HG03135 (cell line): ENCODE measurements around the gene ABCC1.

Experiments
- ATAC-seq: cut with Tn5 transposase; IDR thresholded peaks from one replicate; pipeline ENCODE4 v1.9.1; 2021; ENCODE audit warnings: mild to moderate bottlenecking, moderate library complexity; ENCODE audit not compliant: unreplicated experiment

ABCC1 gene

DNA sequence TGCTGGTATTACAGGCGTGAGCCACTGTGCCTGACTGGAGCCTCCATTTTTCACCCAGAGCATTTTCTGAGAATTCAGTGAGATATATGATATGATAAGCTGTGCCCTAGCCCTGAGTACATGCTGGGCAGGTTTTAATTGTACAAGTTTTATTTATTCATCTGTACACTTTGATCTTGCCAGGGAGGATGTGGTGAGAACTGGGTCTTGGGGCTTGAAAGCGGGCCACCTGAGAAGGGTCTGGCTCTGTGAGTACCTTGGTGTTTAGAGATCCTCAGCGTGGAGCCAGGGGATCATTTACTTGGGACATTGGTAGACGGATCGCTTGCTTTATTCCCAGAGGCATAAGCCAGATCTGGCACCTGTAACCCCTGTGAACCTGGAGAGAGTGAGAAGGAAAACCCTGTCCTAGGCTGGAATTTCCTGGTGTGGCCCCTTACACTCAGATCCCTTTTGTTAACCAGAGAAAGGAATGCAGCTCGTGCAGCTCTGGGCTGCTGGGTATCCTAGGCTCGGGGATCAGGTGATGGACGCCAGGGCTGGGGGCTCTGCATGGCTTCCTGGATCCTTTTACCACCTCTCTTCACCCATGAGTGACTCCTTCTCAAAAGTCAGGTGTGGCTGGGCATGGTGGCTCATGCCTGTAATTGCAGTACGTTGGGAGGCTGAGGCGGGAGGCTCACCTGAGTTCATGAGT is 91.9 kb downstream of the ABCC1 start:
- no peak for ATAC-seq

DNA sequence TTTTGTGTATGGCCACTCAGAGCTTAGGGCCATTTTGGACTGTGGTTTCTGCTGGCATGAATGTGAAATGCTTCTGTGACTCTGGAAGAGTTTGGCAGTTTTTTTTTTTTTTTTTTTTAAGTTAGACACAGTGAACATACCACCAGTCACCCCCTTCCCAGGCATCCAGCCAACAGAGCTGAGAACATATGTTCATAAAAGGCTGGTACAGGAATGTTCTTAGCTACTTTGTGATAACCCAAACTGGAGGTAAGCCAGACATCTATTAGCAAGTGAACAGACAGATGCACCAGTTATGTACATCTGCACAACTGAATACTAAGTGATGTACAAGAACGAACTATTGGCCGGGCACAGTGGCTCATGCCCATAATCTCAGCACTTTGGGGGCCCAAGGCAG is 92.7 kb downstream of the ABCC1 start:
- no peak for ATAC-seq

DNA sequence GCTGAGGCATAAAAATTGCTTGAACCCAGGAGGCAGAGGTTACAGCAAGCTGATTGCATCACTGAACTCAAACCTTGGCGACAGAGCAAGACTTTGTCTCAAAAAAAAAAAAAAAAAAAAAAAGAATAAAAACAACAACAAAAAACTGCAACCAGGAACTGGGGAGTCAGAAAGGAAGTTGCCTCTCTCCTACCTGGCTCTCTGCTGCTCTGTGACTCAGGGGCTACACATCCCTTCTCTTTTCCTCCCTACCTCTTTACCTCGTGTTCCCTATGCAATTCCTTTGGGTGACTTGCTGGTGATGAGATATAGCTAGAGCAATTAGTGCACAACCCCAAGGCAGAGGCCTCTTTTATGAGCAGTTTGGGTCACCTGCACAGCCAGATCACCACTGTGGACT is 95.9 kb downstream of the ABCC1 start:
- ATAC-seq: no peak

DNA sequence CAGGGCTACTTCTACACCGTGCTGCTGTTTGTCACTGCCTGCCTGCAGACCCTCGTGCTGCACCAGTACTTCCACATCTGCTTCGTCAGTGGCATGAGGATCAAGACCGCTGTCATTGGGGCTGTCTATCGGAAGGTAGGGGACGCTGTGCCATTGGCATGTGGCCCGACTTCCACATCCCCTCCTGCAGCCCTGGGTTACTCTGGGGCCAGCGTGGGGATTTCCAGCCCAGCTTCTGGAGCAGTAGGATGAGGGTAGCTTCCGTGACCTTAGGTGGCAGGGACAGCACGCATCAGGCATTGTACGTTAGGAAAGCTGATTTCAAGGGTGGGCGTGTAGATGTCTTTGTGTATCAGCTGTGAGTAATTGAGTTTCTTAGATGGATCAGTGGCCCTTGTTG is 96.5 kb downstream of the ABCC1 start:
- no peak for ATAC-seq

DNA sequence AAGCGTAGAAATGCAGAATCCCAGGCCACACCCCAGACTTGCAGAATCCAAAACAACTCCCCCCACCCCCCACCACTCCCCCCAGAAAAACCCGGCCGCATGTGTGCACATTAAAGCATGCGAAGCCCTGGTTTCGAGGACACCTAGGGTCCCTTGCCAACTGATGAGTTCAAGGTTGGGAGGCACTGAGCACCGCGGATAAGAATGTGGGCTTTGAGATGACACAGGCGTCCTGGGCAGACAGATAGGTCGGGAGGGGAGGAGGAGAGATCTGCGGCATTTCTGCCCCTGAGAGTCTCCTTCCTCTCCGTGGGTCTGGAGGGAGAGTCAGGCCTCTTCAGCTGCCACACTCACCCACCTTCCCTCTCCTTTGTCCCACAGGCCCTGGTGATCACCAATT is 98.3 kb downstream of the ABCC1 start:
- no peak for ATAC-seq

DNA sequence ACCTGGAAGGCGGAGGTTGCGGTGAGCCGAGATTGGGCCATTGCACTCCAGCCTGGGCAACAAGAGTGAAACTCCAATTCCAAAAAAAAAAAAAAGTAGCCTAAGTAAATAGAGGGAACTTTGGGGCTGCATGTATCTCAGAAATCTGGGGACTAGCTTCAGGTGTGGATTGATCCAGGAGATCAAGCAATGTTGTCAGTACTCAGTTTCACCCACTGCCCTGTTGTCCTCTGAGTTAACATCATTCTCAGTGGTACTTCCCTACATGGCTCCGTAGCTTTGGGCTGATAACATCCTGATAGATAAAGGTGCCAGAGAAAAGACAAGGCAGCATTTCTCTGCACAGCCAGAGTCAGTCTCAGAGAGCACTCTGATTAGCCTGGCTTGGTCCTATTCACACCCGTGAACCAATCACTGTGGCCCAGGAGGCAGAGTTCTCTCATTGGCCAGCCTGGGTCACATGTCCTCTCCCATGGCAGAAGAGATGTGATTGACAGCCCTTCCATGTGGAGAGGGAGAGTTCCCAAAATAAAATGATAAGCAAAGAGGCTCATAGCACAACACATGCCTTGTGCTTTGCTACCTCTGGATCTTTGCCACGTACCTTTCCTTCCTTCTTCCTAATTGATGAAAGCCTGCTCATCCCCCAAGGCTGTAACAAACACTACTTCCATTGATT is 99.6 kb downstream of the ABCC1 start:
- ATAC-seq: no peak

DNA sequence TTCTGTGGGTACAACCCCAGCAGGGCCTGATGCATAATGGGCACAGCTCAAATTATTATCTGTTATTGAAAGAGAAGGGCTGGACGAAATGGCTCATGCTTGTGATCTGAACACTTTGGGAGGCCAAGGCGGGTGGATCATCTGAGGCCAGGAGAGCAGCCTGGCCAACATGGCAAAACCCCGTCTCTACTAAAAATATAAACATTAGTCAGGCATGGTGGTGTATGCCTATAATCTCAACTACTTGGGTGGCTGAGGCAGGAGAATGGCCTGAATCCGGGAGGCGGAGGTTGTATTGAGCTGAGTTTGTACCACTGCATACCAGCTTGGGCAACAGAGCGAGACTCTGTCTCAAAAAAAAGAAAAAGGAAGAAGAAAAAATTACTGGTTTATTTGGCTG is 100.7 kb downstream of the ABCC1 start:
- ATAC-seq: no peak

DNA sequence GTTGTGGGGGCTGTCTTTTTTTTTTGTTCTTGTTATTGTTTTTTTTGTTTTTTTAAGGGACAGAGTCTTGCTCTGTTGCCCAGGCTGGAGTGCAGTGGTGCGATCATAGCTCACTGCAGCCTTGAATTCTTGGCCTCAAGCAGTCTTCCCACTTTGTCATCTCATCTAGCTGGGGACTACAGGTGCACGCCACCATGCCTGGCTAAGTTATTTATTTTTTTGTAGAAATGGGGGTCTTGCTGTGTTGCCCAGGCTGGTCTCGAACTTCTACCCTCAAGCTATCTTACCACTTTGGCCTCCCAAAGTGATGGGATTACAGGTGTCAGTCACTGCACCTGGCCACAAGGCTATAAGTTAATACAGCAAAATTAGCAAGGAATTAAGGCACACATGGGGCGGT is 101.7 kb downstream of the ABCC1 start:
- no peak for ATAC-seq

DNA sequence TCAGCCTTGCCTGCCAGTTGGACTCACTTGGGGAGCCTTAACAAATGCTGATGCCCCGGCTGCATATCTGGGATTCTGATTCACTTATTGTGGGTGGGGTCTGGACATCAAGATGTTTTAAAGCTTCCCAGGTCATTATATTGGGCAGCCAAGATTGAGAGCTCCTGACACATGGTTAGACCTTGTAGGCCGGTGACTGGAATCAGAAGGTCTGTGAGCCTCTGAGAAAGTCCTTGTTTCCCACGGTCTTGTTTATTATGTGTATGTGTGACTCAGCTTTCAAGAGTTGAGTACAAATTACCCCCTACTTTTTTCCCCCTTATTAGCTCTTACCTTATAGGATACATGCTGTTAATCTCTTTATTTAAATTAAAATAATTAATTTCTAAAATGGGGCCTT is 103.5 kb downstream of the ABCC1 start:
- no peak for ATAC-seq

DNA sequence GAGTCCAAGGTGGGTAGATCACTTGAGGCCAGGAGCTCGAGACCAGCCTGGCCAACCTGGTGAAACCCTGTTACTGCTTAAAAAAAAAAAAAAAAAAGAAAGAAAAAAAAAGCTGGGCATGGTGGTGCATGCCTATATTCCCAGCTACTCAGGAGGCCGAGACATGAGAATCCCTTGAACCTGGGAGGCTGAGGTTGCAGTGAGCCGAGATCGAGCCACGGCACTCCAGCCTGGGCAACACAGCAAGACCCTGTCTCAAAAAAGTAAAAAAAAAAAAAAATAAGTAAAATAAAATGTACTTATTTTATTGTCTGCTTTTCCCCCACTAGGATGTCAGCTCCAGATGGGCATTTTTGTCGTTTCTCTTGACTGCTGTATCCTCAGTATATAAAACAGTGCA is 107.7 kb downstream of the ABCC1 start:
- ATAC-seq: no peak

DNA sequence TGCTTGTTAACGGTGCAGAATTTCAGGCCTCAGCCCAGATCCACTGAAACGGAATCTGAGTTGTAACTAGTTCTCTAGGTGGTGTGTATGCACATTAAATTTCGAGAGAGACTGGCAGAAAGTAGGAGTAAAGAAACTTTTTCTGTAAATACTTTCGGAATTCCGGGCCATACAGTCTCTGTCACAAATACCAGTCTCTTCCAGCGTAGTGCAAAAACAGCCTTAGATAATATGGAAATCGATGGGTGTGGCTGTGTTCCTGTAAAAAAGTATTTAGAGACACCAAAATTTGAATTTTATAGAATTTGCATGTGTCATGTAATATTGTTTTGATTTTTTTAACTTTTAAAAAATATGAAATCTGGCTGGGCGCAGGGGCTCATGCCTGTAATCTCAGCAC is 109.7 kb downstream of the ABCC1 start:
- ATAC-seq: no peak

DNA sequence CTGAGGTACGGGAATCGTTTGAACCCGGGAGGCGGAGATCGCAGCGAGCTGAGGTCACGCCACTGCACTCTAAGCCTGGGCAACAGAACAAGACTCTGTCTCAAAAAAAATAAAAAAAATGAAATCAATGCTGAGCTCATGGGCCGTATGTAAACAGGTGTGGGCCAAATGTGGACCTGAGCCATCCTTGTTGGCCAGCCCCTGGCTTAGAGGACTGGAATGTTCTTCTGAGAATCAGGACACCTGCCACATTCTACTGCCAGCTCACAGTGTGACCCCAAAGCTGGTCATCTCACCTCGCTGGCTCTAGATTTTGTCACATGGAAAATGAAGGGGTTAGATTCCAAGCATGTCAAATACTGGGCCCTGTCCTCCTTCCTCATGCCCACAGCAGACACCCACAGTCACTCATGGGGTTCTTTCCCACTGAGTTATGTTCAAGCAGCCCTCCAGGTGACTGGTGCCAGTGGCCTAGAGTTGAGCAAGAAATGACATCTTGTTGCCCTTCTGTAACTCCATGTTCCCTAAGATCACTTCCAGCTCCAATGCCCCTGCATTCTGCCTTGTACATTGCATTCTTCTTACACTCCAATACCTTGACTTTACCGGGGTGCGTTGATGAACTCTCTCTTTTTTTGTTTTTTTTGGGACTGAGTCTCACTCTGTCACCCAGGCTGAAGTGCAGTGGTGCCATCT is 110.6 kb downstream of the ABCC1 start:
- no peak for ATAC-seq

DNA sequence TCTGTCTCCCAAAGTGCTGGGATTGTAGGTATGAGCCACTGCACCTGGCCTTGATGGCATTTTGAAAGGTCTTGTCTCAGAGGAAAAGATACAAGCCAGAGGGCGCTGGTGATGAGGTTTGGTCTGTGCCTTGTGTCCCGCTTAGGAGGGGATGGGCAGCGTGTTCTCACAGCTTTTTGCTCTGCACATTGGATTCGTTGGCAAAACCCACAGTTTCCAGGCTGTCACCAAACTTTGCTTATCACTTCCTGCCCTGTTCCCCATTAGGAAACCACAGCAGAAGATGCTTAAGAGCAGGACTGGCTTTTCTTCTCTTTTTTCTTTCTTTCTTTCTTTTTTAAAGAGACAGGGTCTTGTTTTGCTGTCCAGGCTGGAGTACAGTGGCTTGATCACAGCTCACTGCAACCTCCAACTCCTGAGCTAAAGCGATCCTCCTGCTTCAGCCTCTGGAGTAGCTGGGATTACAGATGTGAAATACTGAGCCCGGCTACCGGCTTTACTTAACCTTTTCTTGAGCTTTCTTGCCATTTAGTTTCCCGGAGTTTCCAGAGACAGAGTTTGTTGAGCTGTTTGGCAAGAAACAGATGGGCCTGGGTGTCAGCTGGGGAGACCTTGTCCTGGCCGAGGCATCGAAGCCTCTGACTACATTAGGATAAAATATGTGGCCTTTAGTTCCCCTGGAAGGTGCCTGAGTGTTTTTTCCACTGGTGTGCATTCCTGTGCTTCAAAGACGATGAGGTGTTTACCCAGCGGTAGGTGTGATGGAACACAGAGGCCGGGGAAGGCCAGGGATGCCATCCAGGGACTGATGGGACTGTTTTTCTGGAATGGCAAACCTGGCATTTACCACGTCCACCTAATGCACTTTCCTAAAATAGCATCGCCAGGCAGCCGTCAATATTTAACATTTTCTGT is 112.9 kb downstream of the ABCC1 start:
- ATAC-seq: no peak

DNA sequence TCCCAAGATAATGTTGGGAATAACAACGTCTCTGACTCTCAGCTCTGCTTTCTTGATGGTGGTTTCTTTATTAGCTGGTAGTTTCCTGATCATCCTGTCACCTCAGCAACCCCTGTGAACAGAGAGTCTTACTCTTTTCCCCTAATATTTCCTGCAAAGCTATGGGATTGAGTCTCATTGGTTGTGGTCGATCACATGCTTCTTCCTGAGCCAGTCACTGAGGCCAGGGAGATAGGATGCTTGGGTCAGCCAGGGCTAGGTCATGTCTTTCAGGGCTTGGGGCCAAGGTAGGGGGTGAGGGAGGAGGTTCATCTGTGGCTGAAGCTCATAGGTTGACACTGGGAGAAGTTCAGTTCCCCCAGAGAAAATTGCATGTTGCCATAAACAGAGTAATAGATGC is 114.3 kb downstream of the ABCC1 start:
- no peak for ATAC-seq

DNA sequence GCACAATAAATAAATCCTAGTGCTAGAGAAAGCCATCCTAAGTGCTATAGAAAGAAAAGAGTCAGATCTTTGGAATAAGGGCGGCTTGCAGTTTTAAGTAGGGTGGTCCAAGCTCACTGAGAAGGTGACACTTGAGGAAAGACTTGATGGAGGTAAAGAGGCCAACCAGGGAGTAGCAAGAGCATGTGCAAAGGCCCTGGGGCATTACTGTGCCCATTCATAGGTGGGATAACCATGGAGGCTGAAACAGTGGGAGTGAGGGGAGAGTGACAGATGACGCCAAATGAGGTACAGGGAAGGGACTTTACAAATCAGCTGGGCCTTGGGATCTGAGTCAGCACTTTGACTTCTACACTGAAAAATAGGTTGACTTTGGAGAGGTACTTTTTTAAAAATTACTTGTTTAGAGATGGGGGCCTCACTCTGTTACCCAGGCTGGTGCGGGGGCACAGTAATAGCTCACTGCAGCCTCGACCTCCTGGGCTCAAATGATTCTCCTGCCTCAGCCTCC is 115.5 kb downstream of the ABCC1 start:
- ATAC-seq: no peak

DNA sequence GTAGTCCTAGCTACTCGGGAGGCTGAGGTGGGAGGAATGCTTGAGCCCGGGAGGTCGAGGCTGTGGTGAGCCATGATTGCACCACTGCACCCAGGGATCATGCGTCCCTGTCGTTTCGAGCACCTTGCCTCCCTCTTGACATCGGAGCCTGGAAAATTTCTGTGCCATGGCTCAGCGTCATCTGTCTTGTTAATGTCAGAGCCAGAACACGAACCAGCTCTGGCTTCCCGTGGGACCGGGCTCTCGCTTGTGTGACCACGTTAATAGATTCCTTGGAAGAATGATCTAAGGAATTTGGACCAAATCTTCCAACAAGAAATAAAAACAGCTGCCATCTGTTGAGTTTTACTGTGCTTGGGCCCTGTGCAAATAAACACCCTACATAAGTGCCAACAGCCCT is 117.7 kb downstream of the ABCC1 start:
- ATAC-seq: no peak

DNA sequence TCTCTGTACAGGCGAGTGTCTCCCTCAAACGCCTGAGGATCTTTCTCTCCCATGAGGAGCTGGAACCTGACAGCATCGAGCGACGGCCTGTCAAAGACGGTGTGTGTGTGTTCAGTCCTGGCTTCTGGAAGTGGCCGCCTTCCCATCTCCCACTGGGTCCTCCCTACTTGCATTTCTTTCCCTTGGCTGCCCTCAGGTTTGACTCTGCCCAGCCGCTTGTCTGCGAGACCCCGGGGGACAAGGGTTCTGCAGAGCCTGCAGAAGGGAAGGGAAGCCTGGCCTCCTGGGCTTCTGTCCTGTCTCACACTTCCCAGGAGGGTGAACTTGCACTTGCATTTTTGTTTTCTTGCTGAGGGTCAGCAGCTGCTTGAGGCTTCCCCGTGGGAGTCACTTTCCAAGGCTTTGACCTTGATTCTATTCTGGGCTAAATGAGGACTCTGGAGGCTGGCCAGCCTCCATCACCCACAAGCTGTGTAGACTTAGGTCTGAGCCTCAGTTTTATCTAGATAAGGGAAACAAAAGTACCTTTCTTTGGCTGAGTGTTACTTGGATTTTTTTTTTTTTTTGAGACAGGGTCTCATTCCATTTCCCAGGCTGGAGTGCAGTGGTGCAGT is 122.3 kb downstream of the ABCC1 start:
- ATAC-seq: no peak

DNA sequence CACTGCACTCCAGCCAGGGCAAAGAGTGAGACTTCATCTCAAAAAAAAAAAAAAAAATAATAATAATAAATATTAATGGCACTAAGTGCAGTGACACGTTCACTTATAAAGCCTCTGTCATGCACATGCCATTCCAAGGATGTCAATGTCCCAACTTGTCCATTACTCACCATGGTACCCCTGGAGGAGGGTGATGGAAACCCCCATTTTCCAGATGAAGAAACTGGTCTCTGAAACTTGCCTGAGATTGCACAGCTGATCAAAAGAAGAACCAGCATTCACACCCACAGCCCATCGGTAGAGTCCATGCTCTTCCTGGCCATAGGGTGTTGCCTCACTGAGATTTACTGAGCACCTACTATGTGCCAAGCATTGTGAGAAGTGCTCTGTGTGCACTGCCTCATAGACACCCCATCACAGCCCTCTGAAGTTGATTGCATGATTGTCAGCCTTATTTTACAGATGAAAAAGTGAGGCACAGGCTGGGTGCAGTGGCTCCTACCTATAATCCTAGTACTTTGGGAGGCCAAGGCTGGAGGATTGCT is 123.7 kb downstream of the ABCC1 start:
- no peak for ATAC-seq

DNA sequence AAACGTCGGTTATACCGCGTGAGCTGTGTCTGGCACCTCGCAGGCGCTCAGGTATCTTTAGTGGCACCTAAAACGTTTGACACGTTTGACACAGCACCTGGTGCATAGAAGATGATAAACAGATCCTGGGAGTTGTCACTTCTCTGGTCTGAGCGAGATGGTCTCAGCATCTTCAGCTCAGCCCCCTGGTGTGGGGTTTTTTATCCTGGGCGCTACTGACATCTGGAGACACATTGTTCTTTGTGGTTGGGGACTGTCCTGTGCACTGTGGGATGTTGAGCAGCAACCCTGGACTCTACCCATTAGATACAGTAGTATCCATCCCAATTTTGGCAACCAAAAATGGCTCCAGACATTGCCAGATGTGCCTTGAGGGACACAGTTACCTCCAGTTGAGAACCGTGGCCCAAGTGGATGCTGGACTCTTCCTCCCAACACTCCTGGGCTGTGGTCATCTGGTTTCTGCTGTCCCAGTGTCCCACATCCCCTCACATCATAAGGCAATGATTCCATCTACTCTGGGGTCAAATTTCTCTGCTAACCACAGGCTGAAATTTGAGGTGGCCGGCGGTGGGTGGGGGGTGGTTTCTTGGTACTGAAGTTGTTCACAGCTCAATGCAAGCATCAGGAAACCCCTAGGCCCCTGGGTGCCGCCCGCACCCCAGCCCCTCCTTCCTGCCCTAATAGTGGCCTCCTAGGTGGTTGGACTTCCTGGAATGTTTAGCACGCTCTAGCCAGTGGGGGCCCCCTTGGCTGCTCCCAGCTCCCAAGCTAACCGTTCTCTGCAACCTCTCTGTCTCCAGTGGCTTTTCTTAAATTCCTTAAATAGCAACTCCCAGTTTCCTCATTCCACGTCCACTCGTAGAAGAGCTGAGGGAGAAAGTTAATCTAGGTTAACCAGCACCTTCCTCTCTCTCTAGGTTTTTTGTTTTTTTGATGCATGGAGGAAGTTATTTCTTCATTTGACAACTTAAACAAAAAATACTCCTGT is 124.8 kb downstream of the ABCC1 start:
- ATAC-seq: no peak
